Measurements from ENCODE around the gene SIDT1. TPM values are rescaled to one million over a fixed set of nuclear protein-coding genes. Genes with fewer than 3 reads are reported as not detected.
A peak's percentile ranks its signal among the peaks of the same experiment; 100 is the strongest.

Gene SIDT1
- polyA plus RNA-seq (ENCODE audit: insufficient read length in 4 of 4) = 1 to 10 TPM; 2.4 to 4.5 (median 3.6) TPM

DNA sequence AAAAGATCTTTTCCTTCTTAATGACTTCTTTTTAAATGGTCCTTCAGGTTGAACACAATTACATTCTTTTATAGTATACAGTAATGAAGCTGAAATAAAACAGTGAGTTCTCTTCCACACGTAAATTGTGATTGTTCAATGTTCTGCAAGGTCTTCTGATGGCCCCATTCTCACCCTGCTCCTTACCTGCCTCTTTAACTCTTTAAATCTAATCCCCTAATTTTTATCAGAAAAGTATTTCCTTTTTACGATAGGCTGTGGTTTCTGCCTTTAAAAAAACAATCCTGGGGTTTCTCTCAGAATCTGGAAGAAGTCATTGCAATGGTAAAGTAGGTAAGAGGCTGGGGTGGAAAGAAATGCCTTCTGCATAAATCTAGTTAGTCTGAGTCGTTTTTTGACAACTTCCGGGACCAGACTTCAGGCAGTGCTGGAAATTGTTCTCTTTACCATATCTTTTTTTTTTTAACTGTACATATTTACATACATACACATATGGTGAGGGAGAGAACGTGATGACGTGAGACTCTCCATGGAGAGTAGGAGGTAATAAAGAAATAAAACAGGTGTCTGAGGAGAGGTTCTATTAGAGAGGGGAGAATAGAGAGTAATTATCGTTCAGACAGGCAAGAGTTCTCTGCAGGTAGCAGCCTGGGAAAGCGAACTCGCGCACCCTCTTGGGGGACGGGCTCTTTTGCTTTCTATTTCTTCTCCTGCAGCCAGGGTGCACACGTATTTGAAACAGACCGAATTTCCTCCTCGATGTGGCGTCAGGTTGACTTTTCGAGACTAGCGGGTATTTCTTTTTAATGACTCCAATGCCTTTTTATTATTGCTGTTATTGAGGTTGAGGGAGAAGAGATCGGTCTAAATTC, at the start of gene SIDT1:
Gene SIDT1, plus strand, starts transcription at position 730 of the 872 bp plus-strand sequence. CDS start 467 bp downstream, outside the sequence.
- DNase-seq (ENCODE audit: low read depth in 4 of 4, low spot score in 2 of 4) = peak in 1 of 4 donors; percentile 40

DNA sequence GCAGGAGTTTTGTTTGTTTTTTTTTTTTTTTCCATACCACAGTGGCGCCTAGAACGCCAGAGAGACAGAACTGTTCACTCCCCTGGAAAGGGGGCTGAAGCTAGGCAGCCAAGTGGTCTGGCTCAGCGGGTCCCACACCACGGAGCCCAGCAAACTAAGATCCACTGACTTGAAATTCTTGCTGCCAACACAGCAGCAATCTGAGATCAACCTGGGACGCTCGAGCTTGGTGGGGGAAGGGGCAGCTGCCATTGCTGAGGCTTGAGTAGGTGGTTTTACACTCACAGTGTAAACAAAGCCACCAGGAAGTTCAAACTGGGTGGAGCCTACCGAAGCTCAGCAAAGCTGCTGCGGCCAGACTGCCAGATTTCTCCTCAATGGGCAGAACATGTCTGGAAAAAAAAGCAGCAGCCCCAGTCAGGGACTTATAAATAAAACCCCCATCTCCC, 47.2 kb upstream of the SIDT1 start:
- DNase-seq (ENCODE audit: low read depth in 4 of 4, low spot score in 2 of 4) = no peak

DNA sequence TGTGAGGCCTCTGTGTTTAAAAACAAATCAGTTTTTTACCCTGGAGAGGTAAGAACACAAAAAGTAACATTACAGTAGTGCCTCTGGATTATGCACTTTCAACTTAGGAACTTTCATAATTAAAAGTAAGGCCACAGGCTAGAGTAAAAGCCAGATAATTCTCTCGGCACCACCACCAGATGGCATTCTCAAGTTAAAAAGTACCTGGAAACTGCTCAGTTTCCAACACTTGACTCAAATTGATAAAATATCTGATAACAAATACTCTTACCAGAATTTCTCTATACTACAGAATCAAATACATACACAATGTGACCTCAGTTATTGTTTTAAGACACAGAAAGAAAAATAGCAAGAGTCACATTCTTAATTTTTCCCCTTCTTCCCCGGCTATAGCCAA, 37.3 kb upstream of the SIDT1 start:
- peak in 1 of 4 donors; percentile 27 for DNase-seq (ENCODE audit: low read depth in 4 of 4, low spot score in 2 of 4)

DNA sequence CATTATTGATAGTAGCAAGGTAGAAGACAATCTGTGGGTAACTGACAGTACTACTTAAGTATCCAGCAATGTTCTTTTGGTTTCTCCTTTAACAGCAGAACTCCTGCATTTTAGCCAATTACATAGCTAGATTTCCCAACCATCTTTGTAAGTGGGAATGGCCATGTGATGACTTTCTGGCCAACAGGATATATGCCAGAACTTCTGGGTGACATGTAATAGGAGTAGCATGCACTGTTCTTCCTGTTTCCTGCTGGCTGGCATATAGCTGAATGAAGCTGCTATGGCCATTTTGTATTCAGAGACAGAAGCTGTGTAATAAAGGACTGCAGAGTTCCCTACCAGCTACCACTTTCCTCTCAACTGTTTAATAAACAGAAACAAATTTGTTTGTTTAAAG, 35.4 kb upstream of the SIDT1 start:
- no peak for DNase-seq (ENCODE audit: low read depth in 4 of 4, low spot score in 2 of 4)

DNA sequence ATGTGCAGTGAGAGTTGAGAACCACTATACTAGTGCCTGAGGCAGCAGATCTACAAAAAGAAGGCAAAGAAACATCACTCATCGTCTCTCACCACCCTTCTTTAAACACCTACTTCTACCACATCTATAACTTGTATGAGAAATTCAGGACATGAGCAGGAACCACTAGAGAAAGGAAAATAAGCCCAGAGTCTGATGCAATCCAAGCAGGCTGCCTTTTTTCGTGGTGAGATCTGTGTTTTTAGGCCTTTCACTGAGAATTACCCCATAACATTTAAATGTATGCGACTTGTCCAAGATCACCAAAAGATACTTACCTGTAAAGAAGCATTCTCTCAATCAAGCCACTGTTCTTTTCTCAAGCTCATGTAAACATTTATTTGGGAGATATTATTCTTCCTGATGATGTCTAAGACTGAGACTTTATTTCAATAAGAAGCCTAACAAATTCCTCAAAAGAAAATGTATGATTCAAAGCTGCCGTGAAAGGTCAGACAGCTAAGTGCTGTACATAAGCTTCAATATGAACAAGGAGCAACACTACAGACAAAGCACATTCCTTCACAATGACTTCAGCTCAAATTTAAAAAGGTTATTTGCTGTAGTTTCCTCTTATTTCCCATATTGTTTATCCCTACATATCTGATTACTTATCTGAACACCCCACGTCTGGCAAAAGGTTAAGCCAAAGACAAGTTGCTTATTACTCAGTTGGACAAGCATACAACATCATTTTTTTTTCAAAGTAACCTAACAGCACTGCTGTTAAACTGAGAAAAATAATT, 33.9 kb upstream of the SIDT1 start:
- DNase-seq (ENCODE audit: low read depth in 4 of 4, low spot score in 2 of 4) = no peak

DNA sequence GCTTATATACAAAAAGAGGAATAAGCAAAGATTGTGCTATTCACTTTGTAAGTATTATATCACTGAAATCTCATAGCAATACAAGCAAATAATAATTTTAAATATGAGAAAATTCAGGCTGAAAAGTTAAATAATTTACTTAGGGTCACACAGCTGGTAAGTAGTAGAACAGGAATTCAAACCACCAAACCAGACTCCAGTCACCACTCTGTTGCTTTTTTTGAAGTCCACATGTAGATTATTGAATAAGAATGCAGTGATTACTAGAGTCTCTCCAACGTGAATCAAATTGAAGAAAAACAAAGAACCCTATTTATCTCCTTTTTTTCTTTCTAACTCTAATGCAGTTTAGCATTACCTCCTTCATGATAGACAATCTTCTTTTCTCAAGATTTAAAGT, 33.3 kb upstream of the SIDT1 start:
- no peak for DNase-seq (ENCODE audit: low read depth in 4 of 4, low spot score in 2 of 4)

DNA sequence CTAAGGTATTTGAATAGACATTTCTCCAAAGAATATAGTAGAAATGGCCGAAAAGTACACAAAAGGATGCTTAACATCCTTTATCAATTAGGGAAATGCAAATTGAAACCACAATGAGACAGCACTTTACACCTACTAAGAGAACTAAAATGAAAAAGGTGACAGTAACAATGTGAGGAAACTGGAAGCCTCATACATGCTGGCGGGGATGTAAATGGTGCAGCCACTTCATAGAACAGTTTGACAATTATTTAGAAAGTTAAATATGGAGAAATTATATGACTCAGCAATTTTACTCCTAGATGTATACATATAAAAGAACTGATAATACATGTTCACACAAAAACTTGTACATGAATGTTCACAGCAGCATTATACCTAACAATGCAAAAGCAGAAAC, 30.8 kb upstream of the SIDT1 start:
- DNase-seq (ENCODE audit: low read depth in 4 of 4, low spot score in 2 of 4) = no peak

DNA sequence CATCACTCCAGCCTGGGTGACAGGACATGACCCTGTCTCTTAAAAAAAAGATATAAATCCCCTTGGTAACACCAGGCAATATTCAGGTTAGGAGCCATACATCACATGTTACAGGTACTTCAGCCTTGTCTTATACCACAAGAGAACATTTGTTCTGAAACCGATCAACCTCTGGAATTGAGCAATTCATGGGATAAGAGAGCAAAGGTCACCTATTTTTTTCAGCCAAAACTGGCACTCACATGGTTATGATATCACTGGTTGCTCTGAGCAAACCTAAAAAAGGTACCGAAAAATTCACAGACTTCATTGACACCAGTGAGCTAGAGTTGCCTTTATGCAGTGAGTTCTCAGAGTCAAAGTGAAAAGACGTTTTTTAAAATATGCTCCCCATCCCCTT, 26.5 kb upstream of the SIDT1 start:
- no peak for DNase-seq (ENCODE audit: low read depth in 4 of 4, low spot score in 2 of 4)

DNA sequence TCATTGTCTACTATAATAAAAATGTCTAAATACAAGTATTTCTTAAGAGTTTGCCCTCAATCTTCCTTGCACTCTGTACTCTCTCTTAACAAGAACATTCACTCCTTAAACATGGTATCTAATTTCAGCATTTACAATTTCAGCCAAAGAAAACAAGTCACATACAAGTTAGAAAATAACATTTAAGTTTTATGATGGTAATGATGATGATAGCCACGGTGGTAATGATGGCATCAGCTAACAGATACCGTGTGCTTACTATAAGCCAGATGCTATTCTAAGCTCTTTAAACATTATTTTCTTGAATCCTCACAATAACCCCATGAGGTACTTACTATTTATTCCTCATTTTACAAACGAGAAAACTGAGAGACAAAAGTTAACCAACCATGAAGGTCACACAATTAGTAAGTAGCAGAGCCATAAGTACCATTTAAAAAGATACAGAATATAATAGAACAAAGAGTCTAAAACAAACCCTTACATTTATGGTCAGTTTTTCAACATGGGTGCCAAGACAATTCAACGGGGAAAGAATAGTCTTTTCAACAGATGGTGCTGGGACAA, 24.8 kb upstream of the SIDT1 start:
- DNase-seq (ENCODE audit: low read depth in 4 of 4, low spot score in 2 of 4) = no peak

DNA sequence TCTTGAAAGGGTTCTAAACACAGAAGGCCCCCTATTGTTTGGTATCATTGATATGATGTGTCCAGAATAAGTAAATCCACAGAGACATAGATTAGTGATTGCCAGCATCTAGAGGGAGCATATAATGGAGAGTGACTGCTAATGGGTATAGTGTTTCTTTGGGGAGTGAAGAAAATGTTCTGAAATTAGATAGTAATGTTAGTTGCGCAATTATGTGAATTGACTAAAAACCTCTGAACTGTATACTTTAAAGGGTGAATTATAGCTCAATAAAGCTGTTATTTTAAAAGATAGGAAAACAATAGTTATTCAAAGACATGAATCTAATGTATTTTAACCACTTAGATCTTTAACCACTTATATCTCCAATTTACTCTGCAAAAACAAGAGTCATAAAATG, 23.4 kb upstream of the SIDT1 start:
- DNase-seq (ENCODE audit: low read depth in 4 of 4, low spot score in 2 of 4) = no peak

DNA sequence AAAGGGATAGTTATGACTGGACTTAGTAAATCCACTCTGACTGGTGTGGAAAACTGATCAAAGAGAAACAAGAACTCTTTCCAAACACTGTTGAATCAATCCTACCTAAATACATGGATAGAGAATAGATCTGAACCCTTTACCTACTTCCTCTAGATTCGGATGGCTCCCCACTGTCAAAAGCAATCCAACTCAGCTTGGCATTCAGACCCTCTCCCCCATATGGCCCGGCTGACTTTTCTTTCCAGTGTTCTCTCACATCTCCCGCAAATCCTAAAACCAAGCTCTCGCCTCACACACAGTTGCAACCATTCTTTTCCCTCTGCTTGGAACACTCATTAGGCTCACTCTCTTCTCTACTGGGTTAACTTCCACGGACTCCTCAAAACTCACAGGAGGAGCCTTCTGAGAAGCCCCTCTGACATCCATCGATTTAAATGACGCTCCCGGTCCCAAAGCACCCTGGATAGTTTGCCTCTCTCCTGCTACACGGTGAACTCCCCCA, 18.0 kb upstream of the SIDT1 start:
- peak in 1 of 4 donors; percentile 12 for DNase-seq (ENCODE audit: low read depth in 4 of 4, low spot score in 2 of 4)

DNA sequence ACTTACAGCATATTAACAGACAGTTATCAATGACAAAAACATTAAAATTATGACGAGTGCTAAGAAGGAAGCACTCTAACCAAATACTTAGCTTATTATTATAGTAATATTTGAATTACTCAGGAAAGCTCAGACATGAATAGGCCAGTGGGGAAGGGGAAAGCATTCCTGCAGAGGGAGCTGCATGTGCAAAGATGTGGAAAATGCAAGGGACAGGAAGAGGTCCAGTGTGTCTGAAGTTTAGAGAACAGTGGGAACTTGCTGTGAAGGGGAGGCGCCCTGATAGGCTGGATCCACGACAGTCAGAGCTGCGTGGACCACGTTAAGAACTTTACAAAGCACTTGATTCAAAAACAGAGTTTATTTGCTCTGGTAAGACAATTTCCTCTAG, 16.2 kb upstream of the SIDT1 start:
- no peak for DNase-seq (ENCODE audit: low read depth in 4 of 4, low spot score in 2 of 4)

DNA sequence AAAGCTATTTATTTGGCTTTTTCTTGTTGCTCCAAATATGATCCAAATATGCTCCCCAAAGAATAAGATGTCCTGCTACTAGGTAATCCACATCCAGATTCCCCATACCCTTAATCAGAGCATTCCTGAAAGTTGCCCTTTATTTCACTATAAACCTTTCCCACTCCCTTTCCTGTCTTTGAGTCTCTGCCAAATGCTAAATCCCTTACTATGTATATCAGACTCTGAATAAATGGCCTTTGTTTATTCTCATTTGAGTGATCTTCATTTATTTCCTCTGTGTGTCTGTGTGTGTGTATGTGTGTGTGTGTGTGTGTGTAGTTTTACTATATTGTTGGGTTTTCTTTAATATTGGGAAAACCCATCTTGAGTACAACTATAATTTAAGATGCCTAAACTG, 10.4 kb upstream of the SIDT1 start:
- no peak for DNase-seq (ENCODE audit: low read depth in 4 of 4, low spot score in 2 of 4)

DNA sequence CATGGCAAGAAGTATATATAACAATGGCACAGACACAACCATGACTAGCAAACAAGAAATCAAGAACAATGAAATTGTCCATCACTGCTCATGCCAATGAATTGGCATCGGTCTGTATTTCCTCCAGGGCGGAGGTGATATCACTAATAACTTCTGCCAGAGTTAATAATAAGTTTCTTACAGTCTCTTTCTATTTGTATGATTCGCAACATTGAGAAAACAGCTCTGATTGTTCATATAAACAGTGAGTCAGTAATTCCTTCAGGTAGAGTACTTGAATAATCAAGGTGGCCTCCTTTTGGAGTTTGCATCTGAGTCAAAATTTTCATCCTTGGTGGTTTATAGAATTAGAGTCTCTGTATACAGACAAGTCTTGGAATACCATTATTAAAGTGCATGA, 9.1 kb upstream of the SIDT1 start:
- DNase-seq (ENCODE audit: low read depth in 4 of 4, low spot score in 2 of 4) = no peak

DNA sequence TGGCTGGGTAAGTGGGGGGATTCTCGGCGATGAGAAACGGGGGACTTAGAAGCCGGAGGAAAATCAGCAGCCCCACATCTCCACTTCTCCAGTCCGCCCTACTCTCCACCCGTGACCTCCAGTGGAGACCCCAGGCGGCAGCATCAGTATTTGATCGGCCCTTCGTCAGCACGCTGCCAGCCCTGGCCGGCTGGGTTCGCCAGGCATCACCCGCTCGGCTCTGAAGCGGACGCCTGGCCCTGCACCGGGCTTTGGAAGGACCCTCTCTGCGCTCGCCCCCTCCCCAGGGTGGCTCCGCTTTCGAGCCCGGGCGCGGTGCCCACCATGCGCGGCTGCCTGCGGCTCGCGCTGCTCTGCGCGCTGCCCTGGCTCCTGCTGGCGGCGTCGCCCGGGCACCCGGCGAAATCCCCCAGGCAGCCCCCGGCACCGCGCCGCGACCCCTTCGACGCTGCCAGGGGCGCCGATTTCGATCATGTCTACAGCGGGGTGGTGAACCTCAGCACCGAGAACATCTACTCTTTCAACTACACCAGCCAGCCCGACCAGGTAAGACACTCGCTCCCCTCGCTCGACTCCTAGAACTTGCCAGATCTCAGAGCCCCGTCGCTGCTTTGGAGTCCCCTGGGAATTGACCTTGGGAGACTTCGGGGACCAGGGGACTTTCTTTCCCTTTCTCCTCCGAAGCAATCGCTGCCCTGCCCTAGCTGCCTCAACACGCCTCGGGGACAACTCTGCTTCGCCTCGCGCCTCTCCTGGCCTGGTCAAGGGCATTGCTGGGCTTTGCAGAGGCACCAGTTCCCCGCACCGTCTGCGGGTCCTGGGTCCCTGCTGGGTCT, 561 bp downstream of the SIDT1 start:
- no peak for DNase-seq (ENCODE audit: low read depth in 4 of 4, low spot score in 2 of 4)

DNA sequence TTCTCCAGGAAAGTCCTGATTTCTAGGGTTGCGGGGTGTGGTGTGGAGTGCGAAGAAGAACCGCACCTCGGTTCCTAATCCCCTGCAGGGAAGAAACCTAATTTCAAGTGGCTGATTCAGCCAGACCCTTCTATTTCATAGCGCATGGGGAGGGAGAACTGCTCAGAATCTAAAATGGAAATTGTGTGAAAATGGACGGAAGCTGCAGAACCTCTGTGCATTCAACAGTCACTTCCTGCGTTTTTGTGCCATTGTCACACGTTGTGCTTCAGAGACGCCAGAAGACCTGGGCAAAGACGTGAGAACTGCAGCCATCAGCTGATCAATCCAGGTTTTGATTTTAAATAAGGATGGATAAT, 1.2 kb downstream of the SIDT1 start:
- no peak for DNase-seq (ENCODE audit: low read depth in 4 of 4, low spot score in 2 of 4)

DNA sequence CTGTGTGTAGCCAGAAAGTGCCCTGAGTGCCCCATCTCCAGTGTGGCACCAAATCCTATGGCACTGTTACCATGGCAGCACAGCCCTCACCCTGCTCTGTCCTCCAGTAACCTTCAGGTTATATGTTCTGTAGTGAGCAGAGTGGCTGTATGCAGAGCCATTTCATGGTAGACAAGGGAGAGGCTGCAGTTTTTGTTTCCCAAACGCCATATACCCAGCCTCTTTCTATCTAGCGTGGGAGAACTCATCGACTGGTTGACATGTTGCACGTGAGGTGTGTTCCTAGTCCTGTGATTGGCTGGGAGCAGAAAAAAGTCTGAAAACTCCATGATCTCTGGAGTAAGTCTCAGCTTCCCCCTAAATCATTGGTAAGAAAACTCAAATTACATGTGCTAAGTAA, 2.0 kb downstream of the SIDT1 start:
- no peak for DNase-seq (ENCODE audit: low read depth in 4 of 4, low spot score in 2 of 4)

DNA sequence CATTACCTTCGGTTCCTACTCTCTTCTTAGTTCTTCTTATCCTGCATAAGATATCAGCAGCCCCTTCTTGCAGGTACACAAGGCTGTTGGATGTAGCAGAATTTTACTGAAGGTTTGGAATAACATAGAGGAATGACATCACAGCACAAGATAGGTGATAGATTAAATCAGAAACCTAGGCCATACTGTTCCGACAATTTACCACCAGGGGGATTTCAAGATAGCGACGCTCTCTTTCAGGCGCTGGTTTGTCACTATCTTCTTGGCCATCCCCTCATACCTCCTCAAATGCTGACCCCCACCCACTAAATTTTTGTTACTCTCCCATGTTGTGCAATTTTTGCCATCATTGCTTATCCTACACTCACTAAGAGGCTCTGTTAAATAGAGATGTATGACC, 3.5 kb downstream of the SIDT1 start:
- no peak for DNase-seq (ENCODE audit: low read depth in 4 of 4, low spot score in 2 of 4)

DNA sequence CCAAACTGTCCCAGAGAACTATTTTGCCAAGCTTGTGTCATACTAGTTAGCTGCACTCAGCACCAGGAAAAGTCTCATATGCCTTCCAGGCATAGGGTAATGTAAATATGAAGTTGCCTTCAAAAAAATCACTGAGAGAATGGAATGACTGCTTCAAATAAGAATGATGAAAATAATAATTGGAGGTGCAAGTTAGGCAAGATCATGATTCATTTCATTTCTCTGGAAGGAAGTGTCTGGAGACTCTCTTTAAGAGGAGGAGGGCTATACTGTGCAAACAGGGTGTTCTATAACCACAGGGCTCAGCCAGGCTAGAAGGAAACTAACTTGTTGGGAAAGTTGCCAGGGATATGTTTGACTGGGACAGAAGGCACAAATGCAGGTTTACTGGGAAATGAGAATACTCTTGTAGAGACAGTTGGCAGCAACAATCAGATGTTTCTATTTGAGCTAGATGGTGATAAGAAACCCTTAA, 4.3 kb downstream of the SIDT1 start:
- DNase-seq (ENCODE audit: low read depth in 4 of 4, low spot score in 2 of 4) = no peak

DNA sequence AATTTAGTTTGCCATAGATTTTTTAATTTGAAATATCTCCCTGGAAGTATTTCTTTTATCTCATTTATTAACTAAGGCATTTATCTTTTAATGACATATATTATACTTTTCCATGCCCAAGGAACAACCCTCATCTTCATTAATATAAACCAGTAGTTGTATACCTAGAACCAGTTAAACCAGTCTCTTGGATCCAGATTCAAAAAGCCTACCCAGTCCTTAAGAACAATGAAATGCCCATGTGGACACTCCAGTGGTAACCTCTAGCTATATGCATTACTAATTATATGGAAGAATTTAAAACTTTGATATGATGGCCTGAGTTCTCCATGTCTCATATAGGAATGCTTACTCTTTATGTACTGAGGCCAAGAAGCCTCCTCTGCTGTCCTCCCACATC, 4.8 kb downstream of the SIDT1 start:
- DNase-seq (ENCODE audit: low read depth in 4 of 4, low spot score in 2 of 4) = no peak
